Measurements from ENCODE around the gene TGIF1. TPM values are rescaled to one million over a fixed set of nuclear protein-coding genes. Genes with fewer than 3 reads are reported as not detected.

Gene TGIF1
- total and polyA plus RNA-seq, 9 of the 15 experiments (the other 6 are each of a cell fraction or from before 2014, with no cell fraction given), result 16.1 to 77.7 (median 44.6) TPM

DNA sequence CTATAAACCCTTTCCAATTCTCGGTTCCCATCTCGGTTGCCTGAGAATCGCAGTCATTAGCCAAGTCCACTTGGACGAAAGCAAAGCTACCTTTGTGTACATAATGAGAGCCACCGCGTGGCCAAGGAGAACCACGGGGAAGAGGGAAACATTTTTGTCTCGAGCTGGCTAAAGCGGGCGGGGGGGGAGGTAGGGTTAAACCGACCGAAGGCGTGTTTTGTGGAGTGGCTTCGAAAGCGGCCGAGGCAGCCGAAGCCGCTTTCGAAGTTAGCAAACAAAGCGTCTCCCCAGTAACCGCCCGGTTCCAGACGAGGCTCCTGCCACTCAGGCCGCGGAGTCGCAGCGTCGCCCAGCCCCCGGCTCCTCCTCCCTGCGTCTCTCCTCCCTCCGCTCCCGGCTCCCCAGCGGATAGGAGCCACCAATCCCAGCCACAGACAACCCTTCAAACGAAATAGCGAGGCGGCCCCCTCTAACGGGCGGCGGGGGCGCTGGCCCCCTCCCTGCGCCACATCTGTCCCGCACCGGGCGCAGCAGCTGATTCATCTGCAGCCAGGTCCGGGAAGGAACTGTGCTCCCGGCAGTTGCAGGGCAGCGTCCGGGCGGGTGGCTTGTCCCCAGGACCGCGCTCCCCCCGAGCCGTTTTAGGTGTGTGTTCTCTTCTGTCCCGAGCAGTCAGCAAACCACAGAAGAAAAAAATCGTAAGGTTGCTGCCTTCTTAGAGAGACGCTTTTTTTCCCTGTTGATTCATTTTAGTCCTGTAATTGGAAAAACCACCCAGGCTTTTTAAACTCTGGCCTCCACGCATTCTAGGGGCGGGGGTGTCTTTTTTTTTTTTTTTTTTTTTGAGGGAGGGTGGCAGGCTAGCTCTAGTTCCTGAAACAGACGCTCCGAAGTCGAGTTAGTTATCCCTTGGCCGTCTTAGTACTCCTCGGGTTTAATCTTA lies 1.8 kb upstream of the TGIF1 start (continued):
- TF ChIP-seq HDAC3 (IDR thresholded peaks at IDR 0.05; ENCODE audit: borderline replicate concordance, partially characterized antibody), result no peak
- TF ChIP-seq ZNF75A (CRISPR knock-in tag; IDR thresholded peaks at IDR 0.05), result no peak
- TF ChIP-seq, protein P1, sequence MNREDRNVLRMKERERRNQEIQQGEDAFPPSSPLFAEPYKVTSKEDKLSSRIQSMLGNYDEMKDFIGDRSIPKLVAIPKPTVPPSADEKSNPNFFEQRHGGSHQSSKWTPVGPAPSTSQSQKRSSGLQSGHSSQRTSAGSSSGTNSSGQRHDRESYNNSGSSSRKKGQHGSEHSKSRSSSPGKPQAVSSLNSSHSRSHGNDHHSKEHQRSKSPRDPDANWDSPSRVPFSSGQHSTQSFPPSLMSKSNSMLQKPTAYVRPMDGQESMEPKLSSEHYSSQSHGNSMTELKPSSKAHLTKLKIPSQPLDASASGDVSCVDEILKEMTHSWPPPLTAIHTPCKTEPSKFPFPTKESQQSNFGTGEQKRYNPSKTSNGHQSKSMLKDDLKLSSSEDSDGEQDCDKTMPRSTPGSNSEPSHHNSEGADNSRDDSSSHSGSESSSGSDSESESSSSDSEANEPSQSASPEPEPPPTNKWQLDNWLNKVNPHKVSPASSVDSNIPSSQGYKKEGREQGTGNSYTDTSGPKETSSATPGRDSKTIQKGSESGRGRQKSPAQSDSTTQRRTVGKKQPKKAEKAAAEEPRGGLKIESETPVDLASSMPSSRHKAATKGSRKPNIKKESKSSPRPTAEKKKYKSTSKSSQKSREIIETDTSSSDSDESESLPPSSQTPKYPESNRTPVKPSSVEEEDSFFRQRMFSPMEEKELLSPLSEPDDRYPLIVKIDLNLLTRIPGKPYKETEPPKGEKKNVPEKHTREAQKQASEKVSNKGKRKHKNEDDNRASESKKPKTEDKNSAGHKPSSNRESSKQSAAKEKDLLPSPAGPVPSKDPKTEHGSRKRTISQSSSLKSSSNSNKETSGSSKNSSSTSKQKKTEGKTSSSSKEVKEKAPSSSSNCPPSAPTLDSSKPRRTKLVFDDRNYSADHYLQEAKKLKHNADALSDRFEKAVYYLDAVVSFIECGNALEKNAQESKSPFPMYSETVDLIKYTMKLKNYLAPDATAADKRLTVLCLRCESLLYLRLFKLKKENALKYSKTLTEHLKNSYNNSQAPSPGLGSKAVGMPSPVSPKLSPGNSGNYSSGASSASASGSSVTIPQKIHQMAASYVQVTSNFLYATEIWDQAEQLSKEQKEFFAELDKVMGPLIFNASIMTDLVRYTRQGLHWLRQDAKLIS (CRISPR knock-in tag; IDR thresholded peaks at IDR 0.05), result peak; percentile 96
- no peak for TF ChIP-seq NR3C1 (CRISPR knock-in tag; IDR thresholded peaks at IDR 0.05)
- TF ChIP-seq DPF2 (IDR thresholded peaks at IDR 0.05), result no peak
- no peak for TF ChIP-seq THRAP3 (IDR thresholded peaks at IDR 0.05; ENCODE audit: borderline replicate concordance)
- no peak for TF ChIP-seq PHB2 (IDR thresholded peaks at IDR 0.05; ENCODE audit: low read depth)
- no peak for TF ChIP-seq ZNF217 (CRISPR knock-in tag; IDR thresholded peaks at IDR 0.05)
- no peak for TF ChIP-seq STAT5B (CRISPR knock-in tag; IDR thresholded peaks at IDR 0.05)
- TF ChIP-seq SRSF3 (IDR thresholded peaks at IDR 0.05; ENCODE audit: insufficient read depth, low read length), result no peak
- TF ChIP-seq ZNF274 (IDR thresholded peaks at IDR 0.05; ENCODE audit: borderline replicate concordance, low read depth, low read length), result no peak
- peak; percentile 83 for TF ChIP-seq DEAF1 (CRISPR knock-in tag; IDR thresholded peaks at IDR 0.05)
- TF ChIP-seq AFF1 (IDR thresholded peaks at IDR 0.05; ENCODE audit: low read depth in 1 of 2, partially characterized antibody in 2 of 2), result no peak
- TF ChIP-seq GABPA (tag; conservative IDR thresholded peaks at IDR 0.05; ENCODE audit: low read depth), result no peak
- TF ChIP-seq, protein P2, sequence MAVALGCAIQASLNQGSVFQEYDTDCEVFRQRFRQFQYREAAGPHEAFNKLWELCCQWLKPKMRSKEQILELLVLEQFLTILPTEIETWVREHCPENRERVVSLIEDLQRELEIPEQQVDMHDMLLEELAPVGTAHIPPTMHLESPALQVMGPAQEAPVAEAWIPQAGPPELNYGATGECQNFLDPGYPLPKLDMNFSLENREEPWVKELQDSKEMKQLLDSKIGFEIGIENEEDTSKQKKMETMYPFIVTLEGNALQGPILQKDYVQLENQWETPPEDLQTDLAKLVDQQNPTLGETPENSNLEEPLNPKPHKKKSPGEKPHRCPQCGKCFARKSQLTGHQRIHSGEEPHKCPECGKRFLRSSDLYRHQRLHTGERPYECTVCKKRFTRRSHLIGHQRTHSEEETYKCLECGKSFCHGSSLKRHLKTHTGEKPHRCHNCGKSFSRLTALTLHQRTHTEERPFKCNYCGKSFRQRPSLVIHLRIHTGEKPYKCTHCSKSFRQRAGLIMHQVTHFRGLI (CRISPR knock-in tag; IDR thresholded peaks at IDR 0.05), result no peak
- TF ChIP-seq IRF2 (CRISPR knock-in tag; IDR thresholded peaks at IDR 0.05), result no peak

Measured in K562 (cell line).